ENCODE measurements around the gene TRPM5. TPM values are rescaled to one million over a fixed set of nuclear protein-coding genes. Genes with fewer than 3 reads are reported as not detected.

The TRPM5 gene
- not detected in 2 replicates for total RNA-seq
- long read RNA-seq = 0 reads

- peaks cover 2% of the 10 kb centered on the region for H3K36me3 Mint-ChIP-seq (ENCODE audit: unreplicated experiment)
- peaks cover 42% of the 10 kb centered on the region for H3K27me3 Mint-ChIP-seq (ENCODE audit: unreplicated experiment)
- H3K27ac Mint-ChIP-seq (ENCODE audit: unreplicated experiment) = no peak within 1 kb of the TSS
- H3K4me1 Mint-ChIP-seq (ENCODE audit: unreplicated experiment) = no peaks in the 10 kb centered on the region
- no peak for TF ChIP-seq CTCF (IDR thresholded peaks at IDR 0.05)
- H3K9me3 Mint-ChIP-seq (ENCODE audit: unreplicated experiment) = peaks cover 6% of the 10 kb centered on the region
- no peak for DNase-seq (ENCODE audit: extremely low spot score, unreplicated experiment)
- H3K4me3 Mint-ChIP-seq (ENCODE audit: unreplicated experiment) = peak within 1 kb of the TSS; percentile 20
Measured at GRCh38 chr11:2443881-2444820, at the start of gene TRPM5. TRPM5 (minus strand) TSS chr11:2444514; CDS start chr11:2423036, 21,478 bp downstream.

GRCh38 chr11:2489083-2489482, 44.8 kb upstream of the TRPM5 start:
- no peak for DNase-seq (ENCODE audit: extremely low spot score, unreplicated experiment)
- no peak for TF ChIP-seq CTCF (IDR thresholded peaks at IDR 0.05)
- Mint-ChIP-seq H3K27me3 (ENCODE audit: unreplicated experiment) (peaks cover 37% of the 10 kb centered on the region), H3K27ac (ENCODE audit: unreplicated experiment) (no peak overlapping the region), H3K9me3 (ENCODE audit: unreplicated experiment) (peaks cover 33% of the 10 kb centered on the region), H3K4me1 (ENCODE audit: unreplicated experiment) (no peaks in the 10 kb centered on the region), H3K36me3 (ENCODE audit: unreplicated experiment) (peaks cover 4% of the 10 kb centered on the region), H3K4me3 (ENCODE audit: unreplicated experiment) (no peak overlapping the region)

GRCh38 chr11:2488004-2488403, 43.7 kb upstream of the TRPM5 start:
- H3K27me3 Mint-ChIP-seq (ENCODE audit: unreplicated experiment) = peaks cover 36% of the 10 kb centered on the region
- no peak for DNase-seq (ENCODE audit: extremely low spot score, unreplicated experiment)
- H3K9me3 Mint-ChIP-seq (ENCODE audit: unreplicated experiment) = peaks cover 33% of the 10 kb centered on the region
- H3K4me1 Mint-ChIP-seq (ENCODE audit: unreplicated experiment) = no peaks in the 10 kb centered on the region
- no peak for TF ChIP-seq CTCF (IDR thresholded peaks at IDR 0.05)
- peaks cover 4% of the 10 kb centered on the region for H3K36me3 Mint-ChIP-seq (ENCODE audit: unreplicated experiment)
- no peak overlapping the region for H3K27ac Mint-ChIP-seq (ENCODE audit: unreplicated experiment)
- no peak overlapping the region for H3K4me3 Mint-ChIP-seq (ENCODE audit: unreplicated experiment)

- Mint-ChIP-seq H3K9me3 (ENCODE audit: unreplicated experiment) (peaks cover 39% of the 10 kb centered on the region), H3K27ac (ENCODE audit: unreplicated experiment) (no peak overlapping the region)
Measured at GRCh38 chr11:2484576-2485125, 40.3 kb upstream of the TRPM5 start.

More at GRCh38 chr11:2484576-2485125, 40.3 kb upstream of the TRPM5 start:
- H3K36me3 Mint-ChIP-seq (ENCODE audit: unreplicated experiment) = peaks cover 4% of the 10 kb centered on the region
- no peaks in the 10 kb centered on the region for H3K4me1 Mint-ChIP-seq (ENCODE audit: unreplicated experiment)
- no peak for TF ChIP-seq CTCF (IDR thresholded peaks at IDR 0.05)
- H3K27me3 Mint-ChIP-seq (ENCODE audit: unreplicated experiment) = peaks cover 34% of the 10 kb centered on the region
- H3K4me3 Mint-ChIP-seq (ENCODE audit: unreplicated experiment) = no peak overlapping the region
- DNase-seq (ENCODE audit: extremely low spot score, unreplicated experiment) = no peak
